GM21515 (cell line): ENCODE measurements around the gene SIX5.
A peak's percentile ranks its signal among the peaks of the same experiment; 100 is the strongest.

Source experiments
- ATAC-seq: cut with Tn5 transposase; IDR thresholded peaks from one replicate; pipeline ENCODE4 v1.9.1; 2021; ENCODE audit not compliant: unreplicated experiment

Gene SIX5

DNA sequence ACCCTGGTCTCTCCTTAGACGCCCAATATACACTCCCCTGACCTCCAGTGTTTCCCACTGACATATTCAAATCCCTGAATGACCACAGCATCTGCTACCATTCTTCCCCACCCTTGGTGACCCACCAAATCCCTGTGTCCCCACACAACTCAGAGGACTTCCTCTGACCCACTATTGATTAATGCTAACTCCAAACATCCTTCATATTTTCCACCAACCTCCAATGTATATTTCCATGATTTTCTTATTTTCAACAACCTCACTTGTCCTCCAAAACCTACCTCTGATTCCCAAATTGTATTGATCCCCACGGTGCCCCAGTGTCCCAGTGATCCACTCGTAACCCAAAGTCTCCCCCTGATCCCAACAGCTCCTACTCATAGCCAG lies 24.1 kb upstream of the SIX5 start:
- ATAC-seq, result no peak

DNA sequence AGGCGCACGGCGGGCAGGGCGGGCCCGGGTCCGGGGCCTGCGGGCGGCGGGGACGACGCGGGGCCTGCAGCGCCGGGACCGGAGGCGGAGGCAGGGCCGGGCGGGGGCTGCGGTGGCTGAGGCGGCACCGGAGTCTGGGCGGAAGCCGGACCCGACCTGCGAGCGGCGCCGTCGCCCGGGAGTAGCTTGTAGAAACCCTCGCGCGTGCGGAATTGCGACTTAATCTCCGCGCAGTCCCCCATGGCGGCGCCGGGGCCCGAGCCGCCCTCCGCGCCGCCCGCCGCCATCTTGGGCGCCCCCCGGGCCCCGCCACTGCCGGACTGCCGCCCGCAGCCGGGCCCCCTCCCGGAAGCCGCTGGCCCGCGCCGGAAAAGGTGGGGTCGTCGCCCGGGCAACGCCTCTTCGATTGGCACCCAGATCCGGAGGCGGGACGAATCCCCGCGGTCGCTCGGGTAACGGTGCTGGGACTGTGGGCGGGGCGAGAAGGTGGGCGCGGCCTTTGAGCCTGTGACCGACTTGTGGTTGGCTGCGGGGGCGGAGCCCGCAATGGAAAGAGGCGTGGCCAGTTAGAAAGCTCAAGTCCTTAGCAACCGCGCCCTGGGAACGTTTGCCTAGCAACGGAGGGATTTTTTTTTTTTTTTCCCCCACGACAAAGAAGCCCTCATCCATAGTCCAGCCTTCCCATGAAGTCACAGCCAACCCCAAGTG lies 23.6 kb upstream of the SIX5 start, which contains the start of gene DMWD:
DMWD (minus strand) TSS at position 376 of the 708 bp plus-strand sequence; CDS start at position 287, 89 bp downstream.
- ATAC-seq, result peak; percentile 90

DNA sequence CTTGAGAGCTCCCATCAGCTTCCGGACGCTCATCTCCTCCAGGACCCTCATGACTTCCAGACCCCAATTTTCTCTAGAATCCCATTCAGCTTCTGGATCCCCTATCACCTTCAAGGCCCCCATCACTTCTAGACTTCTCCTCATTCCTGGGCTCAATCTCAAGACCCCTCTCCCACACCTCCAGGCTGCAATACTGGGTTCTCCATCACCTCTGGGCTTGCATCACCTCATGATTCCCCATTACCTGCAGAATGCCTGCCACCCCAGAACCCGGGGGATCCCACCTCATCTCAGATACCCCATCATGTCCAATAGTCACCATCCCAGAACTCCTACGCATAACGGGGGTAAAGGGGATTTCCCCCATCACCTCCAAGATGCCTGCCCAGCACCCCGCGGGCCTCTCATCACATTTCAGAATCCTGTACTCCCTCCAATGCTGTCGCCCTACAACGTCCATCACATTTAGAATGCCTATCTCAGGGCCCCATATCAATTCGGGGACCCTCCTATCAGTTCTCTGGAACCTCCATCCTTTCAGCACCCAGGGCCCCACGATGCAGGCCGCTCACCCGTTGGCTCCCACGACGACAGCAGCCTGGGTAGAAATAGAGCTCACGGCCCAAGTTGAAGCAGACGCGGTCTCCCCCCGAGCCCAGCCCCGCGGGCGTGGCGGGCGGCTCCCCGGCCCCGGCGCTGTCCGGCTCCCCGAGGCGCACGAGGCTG lies 22.9 kb upstream of the SIX5 start:
- ATAC-seq, result no peak

DNA sequence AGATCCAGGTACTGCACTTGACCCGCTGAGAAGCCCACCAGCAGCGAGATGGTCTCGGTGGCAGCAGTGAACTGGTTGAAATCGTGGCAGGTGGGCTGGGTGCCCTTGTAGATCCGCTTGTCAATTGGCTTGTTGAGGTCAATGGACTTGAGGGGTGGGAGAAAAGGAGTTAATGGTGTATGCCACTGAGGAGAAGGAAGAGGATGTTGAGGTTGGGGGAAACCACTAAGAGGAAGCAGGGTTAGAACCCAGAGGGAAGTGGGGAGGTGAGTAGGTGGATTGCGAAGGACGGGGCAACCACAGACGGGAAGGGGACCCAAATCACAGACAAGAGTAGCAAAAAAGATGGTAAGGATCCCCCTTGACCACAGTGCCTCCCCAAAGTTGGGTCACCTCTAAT lies 21.9 kb upstream of the SIX5 start:
- no peak for ATAC-seq

DNA sequence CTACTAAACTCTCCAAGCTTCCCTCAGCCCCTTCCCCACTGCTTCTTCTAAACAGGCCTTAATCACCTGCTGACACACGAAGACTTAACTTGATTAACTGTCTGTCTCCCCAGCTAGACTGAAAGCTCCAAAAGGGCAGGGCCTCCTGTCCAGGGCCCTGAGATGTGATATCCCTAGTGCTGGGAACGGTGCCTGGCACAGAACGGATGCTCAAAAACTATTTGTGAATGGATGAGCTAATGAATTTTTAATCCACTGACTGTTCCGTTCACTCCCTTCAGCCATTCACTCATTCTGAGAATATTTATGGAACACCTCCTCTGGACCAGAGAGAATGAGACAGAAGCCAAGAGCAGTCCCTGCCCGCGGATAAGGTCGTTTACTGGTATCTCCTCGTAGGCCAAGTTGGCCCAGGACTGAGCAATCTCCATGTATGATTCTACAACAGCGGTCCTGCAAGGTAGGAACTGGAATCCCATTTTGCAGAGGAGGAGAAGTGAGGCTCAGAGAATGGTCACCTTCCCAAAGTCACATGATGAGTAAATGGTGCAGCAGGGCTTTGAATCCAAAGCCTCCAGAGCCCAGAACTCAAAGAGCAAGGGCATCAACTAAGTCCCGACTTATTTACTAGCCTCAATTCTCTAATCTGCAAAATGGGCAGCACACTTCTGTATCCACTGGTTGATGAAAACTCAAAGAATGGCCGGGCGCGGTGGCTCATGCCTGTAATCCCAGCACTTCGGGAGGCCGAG lies 20.2 kb upstream of the SIX5 start:
- no peak for ATAC-seq

DNA sequence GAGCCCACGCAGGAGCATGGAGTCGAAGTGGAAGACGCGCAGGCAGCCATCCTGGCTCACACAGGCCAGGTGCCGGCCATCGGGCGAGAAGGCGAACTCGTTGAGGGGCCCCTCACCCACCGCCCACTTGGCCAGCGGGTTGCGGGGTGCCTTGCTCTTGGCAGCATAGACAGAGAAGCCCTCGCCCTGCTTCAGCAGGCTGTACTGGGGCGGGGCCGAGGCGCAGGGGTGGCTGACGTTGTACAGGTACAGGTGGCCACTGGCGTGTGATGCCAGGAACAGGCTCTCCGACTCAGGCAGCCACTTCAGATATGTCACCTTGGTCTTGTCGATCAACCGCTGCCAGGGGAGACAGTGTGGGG lies 17.5 kb upstream of the SIX5 start:
- no peak for ATAC-seq

DNA sequence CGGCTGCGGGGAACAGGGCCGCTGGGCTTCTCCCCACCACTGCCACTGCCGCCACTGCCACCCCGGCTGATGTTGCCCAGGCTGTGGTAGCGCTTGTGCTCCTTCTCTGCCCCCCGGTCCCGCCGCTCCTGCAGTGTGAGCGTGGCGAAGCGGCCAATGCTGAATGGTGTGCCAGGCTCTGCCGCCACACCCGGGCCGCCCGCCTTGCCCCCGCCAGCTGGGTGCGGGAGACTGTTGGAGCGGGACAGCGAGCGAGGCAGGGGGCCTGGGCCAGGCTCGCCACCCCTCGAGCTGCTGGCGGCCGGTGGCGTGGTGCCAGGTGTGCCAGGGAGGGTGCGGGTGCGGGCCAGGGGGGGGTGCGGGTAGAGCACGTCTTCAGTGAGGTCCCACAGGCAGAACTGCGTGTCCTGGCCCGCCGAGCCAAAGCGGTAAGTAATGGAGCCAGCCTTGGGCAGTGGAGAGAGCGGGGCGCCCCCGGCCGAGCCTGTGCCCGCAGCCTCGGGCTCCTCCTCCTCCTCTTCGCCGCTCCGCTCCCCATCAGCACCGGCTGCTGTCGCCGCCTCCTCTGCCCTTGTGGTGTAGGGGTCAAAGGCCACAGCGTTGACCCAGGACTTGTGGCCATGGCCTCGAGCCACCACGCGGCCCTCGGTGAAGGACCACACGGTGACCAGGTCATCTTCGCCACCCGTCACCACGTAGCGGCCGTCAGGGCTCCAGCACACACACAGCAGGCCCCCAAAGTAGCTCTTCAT lies 16.9 kb upstream of the SIX5 start:
- ATAC-seq, result no peak

DNA sequence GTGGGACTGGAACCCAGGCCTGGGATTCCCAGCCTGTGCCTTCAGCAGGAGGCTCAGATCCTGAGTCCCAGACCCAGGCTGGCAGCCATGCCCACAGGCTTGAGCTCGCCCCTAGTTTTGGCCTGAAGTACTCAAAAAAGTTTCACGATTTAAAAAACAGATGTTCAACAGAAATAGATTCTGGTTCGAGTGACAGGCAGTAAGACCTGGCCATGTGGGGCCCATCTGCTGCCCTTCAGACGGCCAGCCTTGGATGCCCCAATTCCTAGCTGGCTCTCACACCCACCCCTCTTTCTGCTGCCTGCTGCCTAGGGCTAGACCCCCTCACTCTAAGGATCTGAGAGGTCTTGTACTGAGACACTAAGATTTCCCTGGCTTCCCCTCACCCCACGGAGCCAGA lies 16.0 kb upstream of the SIX5 start:
- ATAC-seq, result no peak

DNA sequence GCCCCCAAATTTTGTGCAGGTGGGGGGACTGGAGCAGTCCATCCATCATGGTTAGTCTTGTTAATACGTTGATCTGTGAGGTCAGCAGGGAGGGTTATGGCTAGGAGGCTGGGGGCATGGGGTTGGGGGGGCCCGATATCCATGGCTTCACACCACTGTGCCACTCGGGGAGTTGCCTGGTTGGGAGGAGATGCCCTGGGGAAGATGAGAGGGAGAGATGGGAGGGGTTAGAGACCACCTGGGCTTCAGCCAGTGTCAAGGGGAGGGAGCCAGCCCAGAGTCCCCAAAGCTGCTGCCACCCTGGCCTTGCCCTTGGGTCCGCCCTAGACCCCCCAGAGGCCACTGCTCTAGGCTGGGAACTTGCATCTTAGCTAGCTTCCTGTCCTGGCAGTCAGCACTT lies 15.0 kb upstream of the SIX5 start:
- ATAC-seq, result no peak

DNA sequence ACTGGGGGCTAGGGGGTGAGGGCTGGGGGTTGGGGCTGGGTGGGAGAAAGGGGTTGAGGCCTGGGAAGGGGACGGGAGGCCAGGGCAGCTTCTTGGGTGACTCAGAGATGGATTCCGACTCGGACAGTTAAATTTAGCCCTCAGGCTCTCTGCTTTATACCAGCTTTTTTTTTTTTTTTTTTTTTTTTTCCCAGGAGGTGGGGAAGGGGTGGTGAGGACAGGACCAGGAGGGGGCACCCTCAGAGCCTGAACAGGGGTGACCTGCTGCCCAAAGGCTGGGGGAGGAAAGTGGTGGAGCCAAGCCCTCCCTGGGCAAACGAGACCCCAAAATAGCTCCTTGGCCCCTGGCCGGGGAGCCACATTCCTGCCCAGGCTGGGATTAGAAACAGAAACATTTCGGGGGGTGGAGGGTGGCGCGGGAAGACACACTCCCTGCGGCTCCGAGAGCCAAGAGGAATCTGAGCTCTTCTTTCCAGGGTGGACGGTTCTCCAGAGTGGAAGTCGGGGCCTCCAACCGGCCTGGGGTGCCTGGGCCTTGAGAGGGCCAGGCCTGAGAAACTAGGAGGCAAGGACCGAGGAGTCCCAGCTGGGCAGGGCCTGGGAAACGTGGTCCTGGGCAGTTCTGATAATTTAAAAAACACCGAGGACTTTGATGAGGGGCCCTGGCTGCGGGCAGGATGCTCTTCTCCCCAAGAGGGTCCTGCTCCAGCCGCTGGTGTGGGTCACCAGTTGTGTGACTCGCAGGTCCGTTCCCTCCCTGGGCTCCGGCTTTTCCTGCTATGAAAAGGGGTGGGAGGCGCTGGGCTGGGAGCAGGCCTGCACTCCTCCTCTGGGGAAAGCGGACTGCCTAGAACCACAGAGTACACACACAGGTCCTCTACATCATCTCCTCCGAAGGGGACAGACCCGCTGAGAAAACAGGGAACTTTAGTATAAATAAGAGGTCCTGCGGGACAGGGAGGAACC lies 14.1 kb upstream of the SIX5 start:
- no peak for ATAC-seq

DNA sequence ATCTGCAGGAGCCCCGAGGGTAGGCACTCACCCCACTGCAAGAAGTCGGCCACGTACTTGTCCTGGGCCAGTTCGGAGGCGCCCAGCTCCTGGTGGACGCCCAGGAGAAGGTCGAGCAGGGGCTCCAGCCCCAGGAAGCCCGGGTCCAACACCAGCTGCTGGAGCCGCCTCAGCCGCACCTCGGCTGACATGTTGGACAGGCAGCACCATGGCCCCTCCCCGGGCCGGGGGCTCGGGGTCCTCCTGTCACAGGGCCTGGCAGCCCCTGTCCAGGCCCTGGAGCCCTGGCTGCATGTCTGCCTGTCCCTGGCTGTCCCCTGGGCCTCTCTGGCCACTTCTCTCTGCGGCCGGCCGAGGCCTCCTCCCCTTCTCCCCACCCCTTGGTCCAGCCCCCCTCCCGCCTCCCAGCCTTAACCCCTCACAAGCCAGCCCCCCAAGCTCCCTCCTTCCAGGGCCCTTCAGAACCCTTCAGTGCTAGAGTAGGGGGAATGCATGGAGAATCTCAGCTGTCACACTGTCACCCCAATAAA lies 13.2 kb upstream of the SIX5 start, which contains the start of gene DMPK:
DMPK (minus strand) TSS at position 329 of the 530 bp plus-strand sequence; CDS start at position 191, 138 bp downstream.
- ATAC-seq, result no peak

DNA sequence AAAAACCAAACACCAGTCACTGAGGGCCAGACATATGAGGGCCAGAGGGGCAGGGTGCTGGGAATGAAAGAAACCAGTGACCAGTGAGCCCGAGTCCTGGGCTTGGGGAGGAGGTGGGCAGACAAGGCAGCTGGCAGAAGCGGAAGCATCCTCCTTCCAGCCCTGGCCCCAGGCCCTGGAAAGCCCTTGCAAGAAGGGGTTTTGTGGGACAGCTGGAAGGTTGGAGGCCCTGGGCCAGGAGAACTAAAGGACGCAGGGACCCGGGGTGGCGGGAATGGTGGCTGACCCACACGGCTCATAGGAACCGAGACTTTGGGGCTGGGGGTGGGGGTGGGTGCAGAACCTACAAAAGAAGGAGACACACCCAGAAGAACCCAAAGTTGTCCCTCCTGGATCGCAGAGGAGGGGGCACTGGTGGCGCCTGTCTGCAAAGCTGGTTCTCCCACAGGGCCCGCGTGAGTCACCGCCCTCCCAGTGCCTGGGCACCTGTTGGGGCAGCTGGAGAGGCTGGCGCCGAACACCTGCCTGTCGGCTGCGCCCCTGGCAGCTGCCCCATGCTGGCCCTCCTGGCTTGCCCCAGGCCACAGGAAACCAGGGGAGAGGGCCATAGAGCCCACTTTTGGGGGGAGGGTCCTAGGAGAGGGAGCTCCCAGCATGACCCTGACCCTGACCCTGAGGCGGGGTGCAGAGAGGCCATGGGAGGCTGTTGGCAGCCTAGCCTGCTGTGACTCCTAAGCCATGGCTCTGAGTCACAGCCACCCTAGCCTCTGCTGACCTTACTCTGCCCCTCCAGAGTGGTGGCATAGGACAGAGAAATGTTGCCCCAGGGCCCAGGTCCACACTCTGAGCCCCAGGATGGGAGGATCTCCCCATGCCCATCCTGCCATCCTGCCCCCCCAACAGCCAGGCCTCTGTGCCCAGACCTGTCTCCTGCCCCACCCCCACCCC lies 12.4 kb upstream of the SIX5 start:
- no peak for ATAC-seq

DNA sequence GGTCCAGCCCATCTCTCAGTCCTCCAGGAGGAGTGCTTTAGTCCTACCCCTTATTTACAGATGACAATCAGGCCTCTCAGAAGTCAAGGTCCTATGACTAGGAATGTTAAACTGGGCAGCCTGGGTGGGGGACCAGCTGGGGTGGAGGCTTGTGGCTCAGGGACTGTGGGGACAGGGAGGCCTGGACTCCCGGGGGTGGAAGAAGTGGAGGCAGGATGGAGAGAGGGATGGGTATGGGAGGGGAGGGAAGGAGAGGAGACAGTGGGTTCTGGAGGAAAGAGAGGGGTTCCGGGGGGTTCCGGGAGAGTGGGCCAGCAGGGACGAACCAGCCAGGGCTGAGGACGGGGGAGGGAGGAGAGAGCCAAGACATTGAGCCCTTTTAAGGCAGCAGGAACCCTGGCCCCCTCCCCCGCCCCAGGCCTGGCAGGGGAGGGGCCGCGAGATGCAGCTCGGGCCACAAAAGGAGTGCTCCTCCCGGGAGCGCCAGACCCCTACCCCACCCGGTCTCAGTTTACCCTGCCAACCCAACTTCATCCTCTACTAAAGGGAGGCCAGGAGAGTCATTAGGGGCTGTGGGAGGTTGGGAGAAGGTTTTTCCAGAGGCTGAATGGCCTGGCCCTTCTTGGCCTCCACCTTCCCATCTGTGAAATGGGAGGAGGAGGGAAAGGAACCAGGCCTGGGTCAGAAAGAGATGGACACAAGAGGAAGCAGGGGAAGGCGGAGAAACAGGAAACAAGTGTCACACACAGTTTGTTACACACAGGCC lies 11.6 kb upstream of the SIX5 start:
- ATAC-seq, result no peak

DNA sequence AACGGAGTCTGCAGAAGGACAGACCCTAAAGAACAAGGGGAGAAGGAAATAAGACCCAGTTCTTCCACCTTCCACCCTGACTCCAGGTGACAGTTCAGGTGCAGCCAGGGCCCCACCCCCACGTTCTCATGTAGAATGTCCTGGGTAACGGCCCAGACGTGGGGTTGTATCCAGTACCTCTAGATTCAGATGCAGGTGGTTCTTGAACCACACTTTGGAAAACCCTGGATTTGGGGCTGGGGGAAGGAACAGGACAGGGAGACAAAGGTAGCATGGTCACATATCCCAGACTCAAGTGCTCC lies 11.0 kb upstream of the SIX5 start:
- ATAC-seq, result no peak

DNA sequence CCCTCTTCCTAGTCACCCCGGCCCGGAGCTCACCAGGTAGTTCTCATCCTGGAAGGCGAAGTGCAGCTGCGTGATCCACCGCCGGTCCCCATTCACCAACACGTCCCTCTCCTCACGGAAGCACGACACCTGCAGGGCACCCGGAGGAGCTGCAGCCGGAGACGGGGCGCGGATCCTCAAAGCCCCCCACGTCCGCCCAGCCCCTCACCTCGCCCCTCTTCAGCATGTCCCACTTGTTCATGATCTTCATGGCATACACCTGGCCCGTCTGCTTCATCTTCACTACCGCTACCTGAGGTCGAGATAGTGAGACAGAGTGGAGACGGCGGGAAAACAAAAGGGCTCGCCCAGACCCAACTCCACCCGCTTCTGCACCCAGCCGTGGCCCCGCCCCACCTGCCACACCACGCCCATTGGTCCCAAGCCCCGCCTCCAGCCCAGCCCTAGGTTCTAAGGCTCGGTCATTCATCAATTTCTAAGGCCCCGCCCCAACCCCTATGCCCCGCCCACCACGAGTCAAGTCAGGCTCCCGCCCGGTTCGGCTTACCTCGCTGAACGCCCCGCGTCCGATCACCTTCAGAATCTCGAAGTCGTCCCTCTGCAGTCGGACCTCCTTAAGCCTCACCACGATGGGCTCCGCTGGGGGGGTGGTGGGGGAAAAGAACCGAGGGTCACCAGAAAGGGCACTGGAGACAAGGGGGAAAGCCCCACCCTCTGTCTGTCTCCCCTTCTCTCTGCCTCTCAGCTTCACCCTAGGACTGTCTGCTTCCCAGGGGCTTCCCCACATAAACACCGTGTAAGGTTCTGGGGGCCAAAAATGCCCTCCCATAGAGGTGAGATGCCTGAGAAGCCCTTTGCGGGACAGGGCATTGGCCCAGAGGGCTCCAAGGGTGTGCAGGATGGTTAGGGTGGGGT lies 10.4 kb upstream of the SIX5 start:
- peak; percentile 73 for ATAC-seq

DNA sequence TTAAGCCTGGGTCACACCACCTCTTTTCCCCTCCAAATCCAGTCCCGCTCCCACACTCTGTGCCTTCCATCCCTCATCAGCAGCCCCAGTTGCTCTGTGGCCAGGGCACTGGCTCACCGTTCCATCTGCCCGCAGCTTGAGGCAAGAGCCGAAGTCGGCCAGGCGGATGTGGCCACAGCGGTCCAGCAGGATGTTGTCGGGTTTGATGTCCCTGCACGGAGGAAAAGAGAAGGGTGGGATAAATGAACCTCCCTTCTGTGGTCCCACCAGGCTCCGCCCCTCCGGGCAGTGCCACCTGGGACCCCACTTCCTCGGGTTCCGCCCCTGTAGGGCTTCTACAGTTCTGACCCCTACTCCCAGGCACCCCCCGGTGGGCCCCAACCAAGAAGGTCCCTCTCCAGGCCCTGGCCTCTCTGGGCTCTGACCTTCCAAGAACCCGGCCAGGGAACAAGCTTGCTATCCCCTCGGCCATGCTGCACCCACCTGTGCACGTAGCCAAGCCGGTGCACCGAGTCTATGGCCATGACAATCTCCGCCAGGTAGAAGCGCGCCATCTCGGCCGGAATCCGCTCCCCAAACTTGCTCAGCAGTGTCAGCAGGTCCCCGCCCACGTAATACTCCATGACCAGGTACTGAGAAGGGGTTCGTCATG lies 9.1 kb upstream of the SIX5 start:
- no peak for ATAC-seq
